CD4-positive, alpha-beta T cell treated with Interleukin-21 for 1 hour (primary cell): ENCODE data around the gene ARHGDIB.
A peak's percentile ranks its signal among the peaks of the same experiment; 100 is the strongest.

Experiments used
- DNase-seq: peaks from one replicate; pipeline ENCODE4 v3.0.0-alpha.2; 2020

Gene ARHGDIB

DNA sequence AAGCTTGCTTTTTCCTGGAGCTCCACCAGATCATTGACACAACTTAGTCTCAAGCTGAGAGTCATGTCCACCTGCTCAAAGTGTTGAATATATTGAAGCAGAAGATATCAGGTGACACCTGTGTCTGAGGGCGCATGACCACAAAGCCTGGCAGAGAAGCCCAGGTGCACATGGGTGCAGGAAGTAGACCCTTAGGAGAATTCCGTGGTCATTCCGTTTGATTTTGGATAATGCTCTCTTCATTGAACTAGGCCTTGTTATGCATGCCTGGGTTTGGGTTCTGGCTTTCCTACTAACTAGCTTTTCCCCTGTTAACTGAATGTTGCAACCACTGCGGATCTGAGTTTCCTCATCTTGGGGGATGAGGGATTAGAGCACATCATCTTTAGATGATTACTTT is 7.1 kb downstream of the ARHGDIB start:
- peak; percentile 55 for DNase-seq

GRCh38 chr12:14953752-14954151 is 7.6 kb downstream of the ARHGDIB start:
- no peak for DNase-seq

DNA sequence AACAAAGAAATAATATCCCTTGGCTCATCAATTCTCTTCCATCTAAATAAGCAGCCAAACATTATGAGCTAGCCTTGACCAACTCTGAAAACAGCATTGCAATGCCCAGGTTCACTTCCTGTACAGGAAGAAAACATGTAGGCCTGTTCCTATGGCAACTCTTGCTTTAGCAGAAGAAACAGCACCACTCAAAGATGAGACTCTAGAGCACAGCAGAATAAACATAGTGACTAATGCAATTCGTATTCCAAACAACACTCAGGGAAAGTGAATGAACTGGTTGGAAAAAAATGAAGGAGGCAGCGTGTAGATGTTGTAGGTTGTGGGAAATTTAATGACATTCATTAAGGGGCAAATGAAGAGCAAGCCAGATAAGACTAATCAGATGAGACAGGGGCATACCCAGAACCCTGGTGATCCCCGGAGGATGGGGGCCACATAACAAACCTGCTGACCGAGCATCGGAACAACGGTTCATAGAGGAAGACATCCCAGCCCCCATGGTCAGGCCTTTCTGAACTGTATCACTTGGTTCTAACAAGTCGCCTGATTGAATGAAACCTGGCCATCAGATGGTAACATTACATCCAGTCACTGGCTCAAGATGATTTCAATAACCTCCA is 9.0 kb downstream of the ARHGDIB start:
- peak; percentile 90 for DNase-seq

DNA sequence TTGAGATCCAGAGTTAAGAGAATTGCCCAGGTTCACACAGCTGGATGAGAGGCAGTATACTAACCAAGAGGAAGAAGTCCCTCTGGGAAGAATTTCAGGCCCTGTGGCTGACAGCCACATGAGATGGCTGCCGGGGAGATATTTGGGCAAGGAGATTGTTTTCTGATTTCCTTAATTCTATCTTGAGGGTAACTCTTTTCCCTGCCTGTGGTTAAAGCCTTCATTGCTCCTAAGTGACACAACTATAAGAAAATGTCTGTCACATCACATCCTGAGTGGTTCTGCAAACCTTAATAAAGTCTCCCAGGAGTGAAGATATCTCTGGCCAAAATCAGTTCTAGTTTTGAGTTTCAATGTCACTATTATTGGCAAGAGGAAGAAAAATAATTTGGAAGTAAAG is 9.6 kb downstream of the ARHGDIB start:
- no peak for DNase-seq

GRCh38 chr12:14950982-14951746 is 10.2 kb downstream of the ARHGDIB start:
- DNase-seq: no peak

GRCh38 chr12:14950421-14950820 is 11.0 kb downstream of the ARHGDIB start:
- no peak for DNase-seq

DNA sequence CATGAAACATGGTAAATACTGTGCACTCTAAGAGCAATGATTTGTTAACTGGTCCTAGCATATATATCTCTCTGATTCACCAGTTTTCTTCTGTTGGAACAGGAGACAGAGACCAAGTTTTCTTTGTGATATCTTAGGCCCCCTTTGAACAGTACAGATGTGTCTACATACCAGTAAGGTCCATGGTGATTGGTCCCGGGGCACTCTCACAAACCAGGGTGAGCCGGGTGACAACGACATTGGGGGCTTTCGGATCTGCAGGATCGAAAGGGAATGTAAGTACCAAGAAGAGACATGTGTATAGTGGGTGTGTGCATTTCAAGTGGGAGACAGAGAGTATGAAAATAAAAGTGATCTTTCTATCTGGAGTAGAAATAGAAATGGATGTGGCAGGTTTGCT is 11.8 kb downstream of the ARHGDIB start:
- no peak for DNase-seq

GRCh38 chr12:14948672-14949071 is 12.7 kb downstream of the ARHGDIB start:
- DNase-seq: peak; percentile 90

GRCh38 chr12:14946861-14947260 is 14.5 kb downstream of the ARHGDIB start:
- DNase-seq: no peak

- no peak for DNase-seq
These were observed 15.2 kb downstream of the ARHGDIB start for GRCh38 chr12:14946162-14946561.

- DNase-seq: no peak
These were observed 19.0 kb downstream of the ARHGDIB start for GRCh38 chr12:14942196-14942931.

DNA sequence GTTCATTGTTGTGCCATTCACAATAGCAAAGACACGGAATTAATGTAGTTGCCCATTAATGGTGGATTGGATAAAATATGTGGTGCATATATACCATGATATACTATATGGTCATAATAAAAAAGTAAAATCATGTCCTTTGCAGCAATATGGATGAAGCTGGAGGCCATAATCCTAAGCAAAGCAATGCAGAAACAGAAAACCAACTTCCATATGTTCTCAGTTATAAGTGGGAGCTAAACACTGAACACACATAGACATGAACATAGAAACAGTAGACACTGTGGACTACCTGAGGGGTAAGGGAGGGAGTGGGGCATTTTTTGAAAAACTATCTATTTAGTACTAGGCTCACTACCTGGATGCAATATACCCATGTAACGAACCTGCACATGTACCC is 20.0 kb downstream of the ARHGDIB start:
- DNase-seq: no peak

- no peak for DNase-seq
These were observed 23.1 kb downstream of the ARHGDIB start, which contains the start of gene ERP27 for GRCh38 chr12:14938301-14938700. Gene ERP27 (minus strand): TSS chr12:14938537. CDS start chr12:14938508, 29 bp downstream.

DNA sequence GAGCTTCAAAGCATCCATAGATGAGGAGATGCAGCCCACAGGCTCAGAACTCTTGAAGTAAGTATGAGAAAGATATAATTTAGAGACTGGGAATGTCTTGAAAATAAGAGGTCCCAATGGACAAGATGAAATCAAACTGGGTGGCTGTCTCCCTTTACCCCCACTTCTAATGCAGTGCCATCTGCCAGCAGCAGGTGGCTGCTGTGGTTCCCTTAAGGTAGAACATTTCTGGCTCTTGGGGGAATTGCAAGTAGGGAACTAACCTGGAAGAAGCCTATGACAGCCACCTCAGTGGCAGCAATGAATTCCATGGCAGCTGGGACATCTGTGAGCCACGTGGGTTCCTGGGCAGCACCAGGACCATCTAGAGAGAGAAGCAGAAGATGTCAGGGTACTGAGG is 23.7 kb downstream of the ARHGDIB start:
- DNase-seq: no peak

DNA sequence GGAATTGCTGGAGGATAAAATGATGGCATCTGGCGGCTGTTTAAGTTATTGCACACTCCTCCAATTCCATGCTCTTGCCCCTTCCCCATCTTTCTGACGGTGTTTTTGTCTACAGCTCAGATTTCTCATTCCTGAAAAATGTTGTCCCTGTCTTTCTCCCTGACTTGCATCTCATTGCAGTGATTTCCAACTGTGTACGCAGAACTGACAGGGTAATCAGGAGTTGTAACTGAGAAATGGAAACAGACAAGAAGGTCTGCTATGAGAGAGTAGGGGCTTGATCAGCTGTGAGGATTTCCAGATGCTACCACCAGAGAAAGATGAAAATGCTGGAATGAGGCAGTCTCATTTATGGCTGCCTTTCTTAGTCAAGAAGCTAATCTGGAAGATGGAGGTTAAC is 24.4 kb downstream of the ARHGDIB start:
- no peak for DNase-seq

GRCh38 chr12:14936224-14936861 is 25.1 kb downstream of the ARHGDIB start:
- DNase-seq: no peak

DNA sequence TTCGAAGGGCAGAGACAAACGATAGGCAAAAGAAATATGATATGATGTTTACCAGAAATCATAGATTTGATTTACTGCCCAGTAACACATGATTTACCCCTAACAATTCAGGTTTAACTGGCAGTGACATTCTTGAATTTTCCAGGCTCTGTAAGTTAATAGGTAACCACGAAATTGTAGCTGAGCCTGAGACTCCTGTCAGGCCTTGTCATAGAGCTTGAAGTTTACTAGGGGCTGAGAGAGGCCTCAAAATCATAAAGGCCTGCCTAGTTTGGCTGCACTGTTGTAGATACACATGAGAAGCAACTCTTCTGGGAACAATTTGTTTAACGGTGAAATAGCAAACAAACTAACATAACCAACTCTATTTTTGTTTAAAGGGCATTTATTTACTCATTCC is 26.4 kb downstream of the ARHGDIB start:
- DNase-seq: no peak

DNA sequence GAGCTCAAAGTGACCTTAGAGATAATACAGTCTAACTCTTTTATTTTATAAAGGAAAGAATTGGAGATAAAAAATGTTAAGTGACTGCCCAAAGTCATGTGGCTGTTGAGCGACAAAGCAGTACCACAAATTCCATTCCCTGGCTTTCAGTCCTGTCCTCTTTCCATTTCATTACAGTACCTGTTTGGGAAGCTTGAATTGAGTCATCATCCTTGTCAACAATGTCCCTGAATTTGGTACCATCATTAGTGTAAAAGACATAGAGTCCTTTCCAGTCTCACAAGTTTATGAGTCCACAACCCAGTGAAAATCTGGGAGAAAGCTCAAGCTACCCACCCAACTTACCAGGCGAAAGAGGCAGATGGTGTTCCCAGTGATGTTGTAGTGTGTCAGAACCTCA is 26.9 kb downstream of the ARHGDIB start:
- no peak for DNase-seq

- DNase-seq: no peak
These were observed 29.4 kb downstream of the ARHGDIB start for GRCh38 chr12:14931791-14932560.

GRCh38 chr12:14931359-14931758 is 30.0 kb downstream of the ARHGDIB start:
- no peak for DNase-seq

DNA sequence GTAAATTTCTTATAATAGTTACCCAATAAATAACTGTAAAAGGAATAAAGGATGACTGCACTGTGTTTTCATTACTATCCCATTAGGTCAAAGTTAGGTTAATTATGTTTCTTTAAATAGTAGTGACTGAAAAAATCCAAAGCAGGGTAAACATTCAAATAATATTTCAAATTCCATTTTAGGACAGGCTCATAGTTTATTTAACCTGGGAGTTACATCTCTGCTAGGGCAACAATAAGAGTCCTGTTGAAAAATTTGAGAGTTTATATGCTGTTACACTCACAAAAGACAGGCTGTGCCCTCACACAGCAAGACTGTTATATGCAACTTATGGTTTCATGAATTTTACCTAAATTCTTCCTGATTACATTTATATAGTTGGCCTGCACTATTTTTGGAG is 31.1 kb downstream of the ARHGDIB start:
- no peak for DNase-seq

GRCh38 chr12:14928931-14929330 is 32.5 kb downstream of the ARHGDIB start:
- no peak for DNase-seq

- no peak for DNase-seq
These were observed 34.1 kb downstream of the ARHGDIB start for GRCh38 chr12:14927267-14927666.
